Kidney (tissue), 14 donors: Measurements from ENCODE around the gene RSBN1L. TPM values are rescaled to one million over a fixed set of nuclear protein-coding genes. Genes with fewer than 3 reads are reported as not detected.
"Not testable (repeated sequence)": the region's sequence is repeated elsewhere in the genome, so short reads cannot be mapped to it uniquely, and the experiment has no call there.

Source experiments
- DNase-seq, 5 donors: peaks; one replicate each; pipeline ENCODE4 v3.0.0-alpha.2; 2013 to 2020
- FAIRE-seq: peaks from 2 replicates; lab custom pipeline; 2012; peaks lifted over from hg19 to GRCh38; lab: Jason Lieb, UNC
- H3K27ac ChIP-seq, 2 donors: one replicate each; pipeline ENCODE4 v1.7.0; 2013; ENCODE audit warnings: low read depth in 2 of 2, low read length in 2 of 2, inconsistent platforms in 1 of 2
- H3K27me3 ChIP-seq: one replicate; pipeline ENCODE4 v1.7.1; 2013; ENCODE audit warnings: low read length, inconsistent platforms; ENCODE audit not compliant: control insufficient read depth, insufficient read depth
- H3K36me3 ChIP-seq, 3 donors: one replicate each; pipeline versions ENCODE4 v1.7.0 to v1.7.1; 2013; ENCODE audit warnings: low read length in 3 of 3, control low read depth in 1 of 3, inconsistent platforms in 1 of 3; ENCODE audit not compliant: insufficient read depth in 3 of 3, control insufficient read depth in 2 of 3
- H3K4me1 ChIP-seq, 3 donors: one replicate each; pipeline versions ENCODE4 v1.7.0 to v1.7.1; 2013; ENCODE audit warnings: low read length in 3 of 3, inconsistent platforms in 1 of 3, low read depth in 1 of 3; ENCODE audit not compliant: control insufficient read depth in 2 of 3, insufficient read depth in 2 of 3
- H3K4me3 ChIP-seq, 3 donors: one replicate each; pipeline versions ENCODE4 v1.7.0 to v1.8.1; 2013; ENCODE audit warnings: low read length in 3 of 3, control low read depth in 1 of 3, inconsistent platforms in 1 of 3
- H3K9ac ChIP-seq, 3 donors: one replicate each; pipeline versions ENCODE4 v1.7.0 to v1.7.1; 2013; ENCODE audit warnings: low read length in 3 of 3, control low read depth in 1 of 3, inconsistent platforms in 1 of 3
- H3K9me3 ChIP-seq, 3 donors: one replicate each; pipeline versions ENCODE4 v1.7.0 to v1.7.1; 2013; ENCODE audit warnings: low read length in 3 of 3, control low read depth in 1 of 3, inconsistent platforms in 1 of 3; ENCODE audit not compliant: control insufficient read depth in 2 of 3, insufficient read depth in 1 of 3
- CTCF ChIP-seq: IDR thresholded peaks from 3 replicates; pipeline ENCODE4 v1.5.1; 2012; ENCODE audit warnings: mild to moderate bottlenecking, moderate library complexity, borderline replicate concordance; ENCODE audit not compliant: insufficient read depth; ENCODE audit errors: extremely low read depth
- intact Hi-C: fragments of 100-400 bp; cut with DNase I; formaldehyde crosslinking; loops from one replicate; pipeline ENCODE4 v1.11.1; 2022
- polyA plus RNA-seq: library from polyadenylated mRNA; stranded (reverse); fragments of 350-450 nt; fragmentation: Illumina TruSeq; extraction: RNeasy Lipid Tissue Mini Kit (QIAGEN cat#74804); gene quantifications from one replicate; pipeline ENCODE4 v1.2.3, GENCODE V29; 2014; ENCODE audit warnings: low read depth, low replicate concordance; ENCODE audit not compliant: insufficient read depth
- total RNA-seq: library from RNA; stranded (reverse); fragmentation: NEBNext Ultra II Directional; extraction: Animal tissue kit (Norgen Biotek cat#: 25700); gene quantifications from one replicate; pipeline ENCODE4 v1.2.1, GENCODE V29; 2021
- donor health status: control.
- donor health status: control.
- donor health status: control.
- donor health status: control.
- donor health status: control.
- donor health status: DM: yes; HTN: yes; CAD: no.
- donor health status: Normal renal cell carcinoma (clear cell type).

Gene RSBN1L
- total and polyA plus RNA-seq, 2 donors from 2014 or later: 7.3 to 18.0 TPM

- H3K27me3 ChIP-seq: no peaks in the 10 kb centered on the region
- H3K4me3 ChIP-seq: no peak overlapping the region
- H3K9ac ChIP-seq: no peak overlapping the region
- peaks cover 0 to 2% (median 0%) of the 10 kb centered on the region in 3 donors for H3K4me1 ChIP-seq
- FAIRE-seq: no peak
- H3K9me3 ChIP-seq: no peaks in the 10 kb centered on the region
- intact Hi-C loops: no loop called here
- no peak for DNase-seq
- H3K27ac ChIP-seq: no peak overlapping the region
- TF ChIP-seq CTCF: no peak
- no peaks in the 10 kb centered on the region for H3K36me3 ChIP-seq
These were observed 13.8 kb downstream of the RSBN1L start for GRCh38 chr7:77710067-77710466.

GRCh38 chr7:77710861-77711260 lies 14.6 kb downstream of the RSBN1L start:
- intact Hi-C loops: no loop called here
- DNase-seq (no peak), FAIRE-seq (no peak)
- H3K36me3 ChIP-seq: no peaks in the 10 kb centered on the region
- H3K9ac ChIP-seq: no peak overlapping the region
- no peak overlapping the region for H3K27ac ChIP-seq
- no peaks in the 10 kb centered on the region for H3K27me3 ChIP-seq
- H3K9me3 ChIP-seq: no peaks in the 10 kb centered on the region
- no peak overlapping the region for H3K4me3 ChIP-seq
- no peak for TF ChIP-seq CTCF
- H3K4me1 ChIP-seq: peaks cover 0 to 2% (median 0%) of the 10 kb centered on the region in 3 donors

GRCh38 chr7:77714195-77714594 lies 17.9 kb downstream of the RSBN1L start:
- H3K27ac ChIP-seq: no peak overlapping the region
- H3K27me3 ChIP-seq: no peaks in the 10 kb centered on the region
- H3K4me3 ChIP-seq: no peak overlapping the region
- TF ChIP-seq CTCF: no peak
- FAIRE-seq: no peak
- H3K9me3 ChIP-seq: no peaks in the 10 kb centered on the region
- H3K4me1 ChIP-seq: no peaks in the 10 kb centered on the region
- no peak for DNase-seq
- no peak overlapping the region for H3K9ac ChIP-seq
- H3K36me3 ChIP-seq: no peaks in the 10 kb centered on the region
- intact Hi-C loops: no loop called here

- H3K9ac ChIP-seq, intact Hi-C loops, H3K27me3 ChIP-seq, FAIRE-seq, DNase-seq, H3K4me1 ChIP-seq, H3K27ac ChIP-seq, H3K4me3 ChIP-seq, H3K36me3 ChIP-seq, H3K9me3 ChIP-seq: not testable (repeated sequence)
These were observed 18.7 kb downstream of the RSBN1L start for GRCh38 chr7:77714931-77715330.
